ENCODE measurements around the gene ITGAL.
"Not testable (repeated sequence)": the region's sequence is repeated elsewhere in the genome, so short reads cannot be mapped to it uniquely, and the experiment has no call there.

ITGAL gene

GRCh38 chr16:30458561-30459394 lies 13.8 kb upstream of the ITGAL start:
- DNase-seq = peak; percentile 94

GRCh38 chr16:30459456-30459855 lies 13.1 kb upstream of the ITGAL start:
- DNase-seq = no peak

GRCh38 chr16:30461426-30461825 lies 11.1 kb upstream of the ITGAL start:
- not testable (repeated sequence) for DNase-seq

- DNase-seq = no peak
These were observed 8.5 kb upstream of the ITGAL start for GRCh38 chr16:30464078-30464477.

- no peak for DNase-seq
These were observed 2.4 kb upstream of the ITGAL start for GRCh38 chr16:30470170-30470512.

- no peak for DNase-seq
These were observed 1.9 kb upstream of the ITGAL start for GRCh38 chr16:30470632-30470995.

- DNase-seq = no peak
These were observed 910 bp downstream of the ITGAL start for GRCh38 chr16:30473231-30474073.

GRCh38 chr16:30474074-30474452 lies 1.5 kb downstream of the ITGAL start:
- no peak for DNase-seq

- no peak for DNase-seq
These were observed 2.1 kb downstream of the ITGAL start for GRCh38 chr16:30474684-30475083.

GRCh38 chr16:30476991-30477390 lies 4.4 kb downstream of the ITGAL start:
- no peak for DNase-seq

- DNase-seq = not testable (repeated sequence)
These were observed 5.2 kb downstream of the ITGAL start for GRCh38 chr16:30477773-30478172.

GRCh38 chr16:30478766-30479478 lies 6.4 kb downstream of the ITGAL start:
- DNase-seq = no peak

GRCh38 chr16:30481381-30481780 lies 8.8 kb downstream of the ITGAL start:
- DNase-seq = no peak

- DNase-seq = no peak
These were observed 9.8 kb downstream of the ITGAL start for GRCh38 chr16:30482366-30482765.

GRCh38 chr16:30484887-30485286 lies 12.3 kb downstream of the ITGAL start:
- DNase-seq = no peak

- DNase-seq = no peak
These were observed 13.4 kb downstream of the ITGAL start for GRCh38 chr16:30485818-30486436.

GRCh38 chr16:30488764-30489605 lies 16.4 kb downstream of the ITGAL start:
- no peak for DNase-seq

- DNase-seq = no peak
These were observed 17.7 kb downstream of the ITGAL start for GRCh38 chr16:30490210-30490609.

- no peak for DNase-seq
These were observed 18.7 kb downstream of the ITGAL start for GRCh38 chr16:30491229-30491628.

GRCh38 chr16:30491744-30492308 lies 19.3 kb downstream of the ITGAL start:
- peak; percentile 26 for DNase-seq

GRCh38 chr16:30493941-30494488 lies 21.5 kb downstream of the ITGAL start:
- DNase-seq = no peak

- no peak for DNase-seq
These were observed 22.2 kb downstream of the ITGAL start for GRCh38 chr16:30494709-30495108.
